NCI-H2196 treated with DMSO at 0.1 percent for 48 hours (cell line): Measurements from ENCODE around the gene EIF3D.

ENCODE experiments used
- DNase-seq: peaks from one replicate; lab custom pipeline; 2025; ENCODE audit not compliant: unreplicated experiment; lab: John Stamatoyannopoulos, UW

EIF3D gene

GRCh38 chr22:36467946-36468345, 61.0 kb downstream of the EIF3D start:
- DNase-seq: no peak

- DNase-seq: no peak
Measured at GRCh38 chr22:36467042-36467810, 61.7 kb downstream of the EIF3D start.

- no peak for DNase-seq
Measured at GRCh38 chr22:36466258-36466657, 62.7 kb downstream of the EIF3D start.

GRCh38 chr22:36465232-36466021, 63.5 kb downstream of the EIF3D start:
- DNase-seq: peak; percentile 60

- no peak for DNase-seq
Measured at GRCh38 chr22:36464715-36465231, 64.2 kb downstream of the EIF3D start.

GRCh38 chr22:36463783-36464184, 65.2 kb downstream of the EIF3D start:
- no peak for DNase-seq

- peak; percentile 18 for DNase-seq
Measured at GRCh38 chr22:36461665-36462649, 67.0 kb downstream of the EIF3D start.
